Stimulated activated effector memory CD8-positive, alpha-beta T cell treated with anti-CD3 and anti-CD28 coated beads, Interleukin-12 subunit alpha, Interleukin-12 subunit beta, amount 100 ng/mL, for 72 hours (primary cell): Measurements from ENCODE around the gene XPO6.

ENCODE experiments used
- ATAC-seq: fragments of 150-1000 bp; cut with Tn5 transposase; 2 replicates; pipeline ENCODE4 v1.10.0; 2021
- DNase-seq, 2 donors: peaks; one replicate each; pipeline ENCODE4 v3.0.0; 2021 to 2022; ENCODE audit warnings: low spot score in 2 of 2
- H3K27ac Mint-ChIP-seq: one replicate; pipeline ENCODE4 v1.8.0; 2022; ENCODE audit warnings: mild to moderate bottlenecking, mixed read lengths
- H3K36me3 Mint-ChIP-seq: one replicate; pipeline ENCODE4 v1.8.0; 2022; ENCODE audit warnings: mild to moderate bottlenecking, mixed read lengths
- H3K4me1 Mint-ChIP-seq: one replicate; pipeline ENCODE4 v1.8.0; 2022; ENCODE audit warnings: mixed read lengths
- H3K4me3 Mint-ChIP-seq: one replicate; pipeline ENCODE4 v1.8.0; 2022; ENCODE audit warnings: mild to moderate bottlenecking, mixed read lengths
- H3K9me3 Mint-ChIP-seq: one replicate; pipeline ENCODE4 v1.8.0; 2022; ENCODE audit warnings: mixed read lengths

The XPO6 gene

GRCh38 chr16:28106467-28107215 lies 105.1 kb downstream of the XPO6 start:
- peaks cover 100% of the 10 kb centered on the region for H3K36me3 Mint-ChIP-seq
- no peak for ATAC-seq
- no peak overlapping the region for H3K27ac Mint-ChIP-seq

DNA sequence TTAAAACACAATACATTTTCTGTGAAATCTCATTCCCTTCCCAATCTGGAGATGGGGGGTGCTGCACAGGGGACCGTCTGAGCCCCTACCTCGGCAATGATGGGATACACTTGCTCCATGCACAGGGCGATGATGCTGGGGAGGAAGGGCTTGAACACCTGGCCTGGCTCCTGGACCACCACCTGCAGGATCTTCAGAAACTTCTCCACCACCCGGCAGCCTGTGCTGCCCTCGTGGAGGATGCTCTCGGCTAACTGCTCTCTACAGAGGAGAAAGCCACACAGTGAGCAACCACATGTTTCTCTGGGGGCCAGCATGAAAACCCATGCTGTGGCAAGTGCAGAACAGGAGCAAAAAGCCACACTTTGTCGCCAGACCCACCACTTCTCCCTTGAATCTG lies 105.8 kb downstream of the XPO6 start:
- peaks cover 11% of the 10 kb centered on the region for H3K4me1 Mint-ChIP-seq
- no peak for ATAC-seq
- H3K27ac Mint-ChIP-seq: peak overlapping the region; percentile 8
- peaks cover 100% of the 10 kb centered on the region for H3K36me3 Mint-ChIP-seq
- no peak overlapping the region for H3K4me3 Mint-ChIP-seq
- no peak for DNase-seq
- no peaks in the 10 kb centered on the region for H3K9me3 Mint-ChIP-seq

More at GRCh38 chr16:28106467-28107215, 105.1 kb downstream of the XPO6 start:
- Mint-ChIP-seq H3K9me3 (no peaks in the 10 kb centered on the region), H3K4me3 (no peak overlapping the region), H3K4me1 (peaks cover 11% of the 10 kb centered on the region)
- DNase-seq: no peak

GRCh38 chr16:28105297-28105696 lies 106.5 kb downstream of the XPO6 start:
- Mint-ChIP-seq H3K4me3 (no peak overlapping the region), H3K36me3 (peaks cover 100% of the 10 kb centered on the region), H3K27ac (peak overlapping the region; percentile 23), H3K4me1 (peaks cover 11% of the 10 kb centered on the region), H3K9me3 (no peaks in the 10 kb centered on the region)
- DNase-seq (no peak), ATAC-seq (no peak)

GRCh38 chr16:28104404-28104803 lies 107.4 kb downstream of the XPO6 start:
- ATAC-seq (no peak), DNase-seq (no peak)
- no peak overlapping the region for H3K27ac Mint-ChIP-seq
- H3K9me3 Mint-ChIP-seq: no peaks in the 10 kb centered on the region
- no peak overlapping the region for H3K4me3 Mint-ChIP-seq
- peaks cover 7% of the 10 kb centered on the region for H3K4me1 Mint-ChIP-seq
- H3K36me3 Mint-ChIP-seq: peaks cover 100% of the 10 kb centered on the region

DNA sequence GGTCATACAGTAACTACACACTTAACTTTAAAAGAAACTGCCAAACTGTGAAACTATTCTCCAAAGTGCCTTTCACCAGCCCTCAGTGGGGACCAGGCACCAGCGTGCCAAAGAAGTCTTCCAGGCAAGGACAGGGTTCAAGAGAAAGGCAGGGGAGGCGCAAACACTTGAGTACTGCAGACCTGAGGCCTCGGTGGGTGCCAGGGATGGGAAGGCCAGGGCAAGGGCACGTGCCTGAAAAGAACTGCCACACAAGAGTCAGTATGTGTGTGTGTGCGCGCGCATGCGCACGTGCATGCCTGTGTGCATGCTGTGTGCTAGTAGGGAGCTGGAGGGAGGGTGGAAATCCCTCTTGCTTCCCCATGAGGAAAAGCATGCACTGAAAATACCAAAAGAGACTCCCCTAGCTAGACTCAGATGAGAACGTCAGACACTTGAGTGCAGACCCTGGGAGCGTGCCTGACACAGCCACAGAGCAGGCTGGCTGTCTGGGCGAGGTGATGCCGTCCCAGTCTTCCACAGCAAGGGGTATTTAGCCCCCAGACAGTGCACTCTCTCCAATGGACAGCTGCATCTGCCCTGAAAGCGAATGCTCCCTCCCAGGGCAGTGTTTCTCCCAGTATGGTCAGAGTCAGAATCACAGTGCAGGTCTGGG lies 108.1 kb downstream of the XPO6 start:
- no peak for DNase-seq
- Mint-ChIP-seq H3K4me3 (no peak overlapping the region), H3K4me1 (no peaks in the 10 kb centered on the region), H3K36me3 (peaks cover 100% of the 10 kb centered on the region), H3K27ac (peak overlapping the region; percentile 58), H3K9me3 (no peaks in the 10 kb centered on the region)
- no peak for ATAC-seq

- Mint-ChIP-seq H3K27ac (peak overlapping the region; percentile 79), H3K4me1 (peaks cover 6% of the 10 kb centered on the region), H3K9me3 (no peaks in the 10 kb centered on the region), H3K4me3 (no peak overlapping the region), H3K36me3 (peaks cover 99% of the 10 kb centered on the region)
- DNase-seq (no peak), ATAC-seq (no peak)
Measured at GRCh38 chr16:28101533-28101890, 110.3 kb downstream of the XPO6 start.

DNA sequence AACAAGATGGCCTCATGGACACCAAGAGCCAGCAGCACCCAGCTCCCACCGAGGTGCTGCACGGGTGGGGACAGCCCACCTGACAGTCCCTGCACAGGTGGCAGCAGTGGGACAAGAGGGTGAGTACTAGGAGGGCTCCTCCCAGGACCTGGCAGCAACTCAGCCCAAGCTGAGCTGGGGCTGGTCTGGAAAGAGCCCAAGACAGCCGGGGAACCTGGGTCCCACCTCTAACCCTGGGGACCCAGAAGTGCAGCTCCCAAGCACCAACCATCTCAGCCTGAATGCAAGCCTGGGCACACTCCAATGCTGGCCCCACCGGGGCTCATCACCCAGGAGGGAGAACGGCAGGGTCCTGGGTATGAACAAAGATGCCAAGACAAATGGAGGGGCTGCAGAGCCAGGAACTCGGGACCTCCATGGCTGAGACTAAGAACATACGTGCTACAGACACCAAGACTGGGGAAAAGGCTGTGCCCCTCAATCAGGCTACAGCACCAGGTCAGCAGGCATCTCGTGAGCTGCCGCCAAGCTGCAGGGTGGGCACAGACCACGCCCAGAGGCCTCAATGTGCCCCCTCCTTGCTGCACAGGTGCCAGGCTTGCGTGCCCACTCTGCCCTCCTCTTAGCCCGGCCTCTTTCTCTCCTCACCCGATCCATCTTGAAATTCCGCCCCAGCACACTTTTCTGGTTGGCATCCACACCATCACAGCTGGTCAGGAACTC lies 110.8 kb downstream of the XPO6 start:
- no peak overlapping the region for H3K4me3 Mint-ChIP-seq
- H3K9me3 Mint-ChIP-seq: no peaks in the 10 kb centered on the region
- ATAC-seq: no peak
- peak overlapping the region; percentile 46 for H3K27ac Mint-ChIP-seq
- H3K36me3 Mint-ChIP-seq: peaks cover 99% of the 10 kb centered on the region
- peaks cover 6% of the 10 kb centered on the region for H3K4me1 Mint-ChIP-seq
- DNase-seq: no peak

DNA sequence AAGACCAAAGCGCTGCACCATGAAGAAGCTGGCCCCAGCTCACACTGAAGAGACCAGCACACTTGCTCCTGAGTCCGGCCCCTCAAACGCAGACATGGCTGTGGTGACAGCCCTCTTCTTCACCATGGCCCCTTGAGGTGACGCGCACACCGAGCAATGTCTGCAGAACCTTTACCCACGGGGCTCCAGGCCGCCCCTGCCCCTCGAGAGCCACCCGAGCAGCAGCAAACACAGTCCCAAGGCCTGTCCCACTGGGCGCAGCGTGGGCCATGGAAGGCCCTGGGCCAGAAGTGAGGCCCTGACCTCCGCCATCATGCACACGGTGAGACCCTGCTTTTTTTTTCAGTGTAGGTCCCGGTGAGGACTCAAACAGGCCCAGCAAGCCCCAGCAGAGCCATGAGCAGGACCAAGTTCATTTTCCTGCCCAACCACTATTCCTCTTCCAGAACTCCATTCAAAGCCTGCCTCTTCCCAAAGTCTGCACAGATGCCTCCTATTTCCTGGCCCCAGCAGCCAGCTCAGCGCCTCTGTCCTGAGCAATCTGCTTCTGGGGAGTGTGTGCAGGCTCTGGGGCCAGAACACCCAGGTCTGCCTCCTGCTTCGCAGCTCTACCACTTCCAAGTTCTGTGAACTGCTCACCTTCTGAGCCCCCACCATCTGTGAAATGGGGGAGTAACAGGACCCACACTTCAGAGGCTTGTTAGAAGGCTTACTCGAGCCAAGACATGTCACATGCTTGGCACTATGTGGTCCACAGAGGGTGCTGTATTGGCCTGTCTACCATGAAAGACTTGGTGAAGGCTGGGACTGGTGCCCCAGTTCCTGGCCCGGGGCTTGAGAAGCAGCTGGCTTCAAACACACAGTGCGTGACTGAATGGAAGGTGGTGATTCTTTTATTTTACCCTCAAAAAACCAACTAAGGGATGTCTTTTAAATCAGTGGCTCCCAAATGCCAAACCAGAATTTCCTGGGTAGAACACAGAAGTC lies 112.5 kb downstream of the XPO6 start:
- Mint-ChIP-seq H3K9me3 (no peaks in the 10 kb centered on the region), H3K27ac (peak overlapping the region; percentile 70), H3K36me3 (peaks cover 88% of the 10 kb centered on the region), H3K4me1 (peaks cover 6% of the 10 kb centered on the region), H3K4me3 (no peak overlapping the region)
- DNase-seq: no peak
- peak; percentile 9 for ATAC-seq

- Mint-ChIP-seq H3K27ac (peak overlapping the region; percentile 68), H3K36me3 (peaks cover 82% of the 10 kb centered on the region), H3K4me3 (no peak overlapping the region), H3K4me1 (peaks cover 6% of the 10 kb centered on the region), H3K9me3 (no peaks in the 10 kb centered on the region)
- DNase-seq: no peak
- ATAC-seq: peak; percentile 14
Measured at GRCh38 chr16:28098171-28098958, 113.4 kb downstream of the XPO6 start.

- Mint-ChIP-seq H3K36me3 (peaks cover 82% of the 10 kb centered on the region), H3K4me3 (no peak overlapping the region), H3K9me3 (no peaks in the 10 kb centered on the region), H3K4me1 (peaks cover 6% of the 10 kb centered on the region), H3K27ac (peak overlapping the region; percentile 68)
- DNase-seq (no peak), ATAC-seq (no peak)
Measured at GRCh38 chr16:28096983-28097899, 114.5 kb downstream of the XPO6 start.

- H3K4me1 Mint-ChIP-seq: peaks cover 20% of the 10 kb centered on the region
- H3K27ac Mint-ChIP-seq: peak overlapping the region; percentile 65
Measured at GRCh38 chr16:28093385-28093725, 118.4 kb downstream of the XPO6 start.

DNA sequence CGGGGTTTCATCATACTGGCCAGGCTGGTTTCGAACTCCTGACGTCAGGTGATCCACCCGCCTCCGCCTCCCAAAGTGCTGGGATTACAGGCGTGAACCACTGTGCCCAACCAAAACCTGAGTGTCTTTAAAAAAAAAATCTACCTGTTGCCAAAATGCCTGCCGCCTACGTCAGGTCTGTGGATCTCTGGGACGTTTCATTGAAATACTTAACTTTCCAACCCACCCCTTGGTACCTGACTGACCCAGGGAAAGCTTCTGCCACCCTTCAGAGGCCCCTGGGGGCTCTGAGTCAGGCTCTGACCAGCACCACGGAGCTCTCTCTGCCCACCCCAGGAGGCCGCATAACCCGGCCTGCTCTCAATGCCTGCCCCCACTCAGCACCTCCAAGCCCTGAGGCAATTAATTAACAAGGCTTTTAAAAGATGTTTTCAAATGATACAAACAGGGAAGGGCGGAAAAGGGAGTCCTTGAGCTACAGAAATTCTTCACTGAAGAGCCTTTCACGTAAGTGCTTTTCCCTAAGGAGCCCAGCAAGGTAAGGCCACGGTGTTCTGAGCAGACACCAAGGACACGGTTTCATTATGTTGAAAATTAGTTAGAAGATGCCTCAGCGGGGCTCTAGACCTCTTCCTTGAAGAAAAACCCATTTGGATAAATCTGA lies 118.9 kb downstream of the XPO6 start:
- H3K4me3 Mint-ChIP-seq: no peak overlapping the region

More at GRCh38 chr16:28093385-28093725, 118.4 kb downstream of the XPO6 start:
- no peak overlapping the region for H3K4me3 Mint-ChIP-seq
- ATAC-seq: no peak
- DNase-seq: no peak
- no peaks in the 10 kb centered on the region for H3K9me3 Mint-ChIP-seq
- H3K36me3 Mint-ChIP-seq: peaks cover 64% of the 10 kb centered on the region

GRCh38 chr16:28091656-28092055 lies 120.1 kb downstream of the XPO6 start:
- Mint-ChIP-seq H3K9me3 (no peaks in the 10 kb centered on the region), H3K4me1 (peaks cover 14% of the 10 kb centered on the region), H3K36me3 (peaks cover 47% of the 10 kb centered on the region), H3K4me3 (no peak overlapping the region), H3K27ac (no peak overlapping the region)
- DNase-seq (no peak), ATAC-seq (no peak)

More for the DNA sequence above, 118.9 kb downstream of the XPO6 start:
- peak overlapping the region; percentile 65 for H3K27ac Mint-ChIP-seq
- H3K4me1 Mint-ChIP-seq: peaks cover 20% of the 10 kb centered on the region
- DNase-seq (no peak), ATAC-seq (no peak)
- no peaks in the 10 kb centered on the region for H3K9me3 Mint-ChIP-seq
- H3K36me3 Mint-ChIP-seq: peaks cover 59% of the 10 kb centered on the region
